ENCODE data around the gene ZCCHC17. TPM values are rescaled to one million over a fixed set of nuclear protein-coding genes. Genes with fewer than 3 reads are reported as not detected.

The ZCCHC17 gene
- total and polyA plus RNA-seq, 2 donors (not counting 3 experiments of a cell fraction or from before 2014, with no cell fraction given) = 32.0 to 41.4 TPM

- Histone ChIP-seq H4K20me1 (replicated peaks; ENCODE audit: control insufficient read depth, extremely low read depth, insufficient read depth, low read length) (no peaks in the 10 kb centered on the region), H3K27ac (ENCODE audit: insufficient read depth, low read depth, low read length) (no peak overlapping the region), H3K9me3 (replicated peaks; ENCODE audit: control insufficient read depth, insufficient read depth, low read length) (no peaks in the 10 kb centered on the region), H3K36me3 (ENCODE audit: control insufficient read depth in 2 of 2, extremely low read depth in 1 of 2, insufficient read depth in 2 of 2, low read length in 2 of 2) (no peaks in the 10 kb centered on the region), H3K79me2 (ENCODE audit: control insufficient read depth, insufficient read depth, low read length) (no peaks in the 10 kb centered on the region), H2AFZ (ENCODE audit: low read depth, low read length) (no peak overlapping the region), H3K9ac (replicated peaks; ENCODE audit: extremely low read depth, insufficient read depth, low read length) (no peak overlapping the region), H3K4me1 (ENCODE audit: control insufficient read depth, extremely low read depth, insufficient read depth, low read length) (peaks cover 5% of the 10 kb centered on the region), H3K27me3 (ENCODE audit: control insufficient read depth in 2 of 2, insufficient read depth in 2 of 2, low read length in 2 of 2) (peaks cover 9 to 26% of the 10 kb centered on the region in 2 experiments), H3K4me3 (replicated peaks in 1 of 3; ENCODE audit: insufficient read depth in 1 of 3, low read depth in 1 of 3, low read length in 3 of 3) (no peak overlapping the region), H3K4me2 (ENCODE audit: insufficient read depth, low read length) (no peak overlapping the region), H3K9me1 (replicated peaks; ENCODE audit: control insufficient read depth, extremely low read depth, insufficient read depth, low read length) (no peaks in the 10 kb centered on the region)
- no peak for DNase-seq (ENCODE audit: low read depth, low spot score)
- TF ChIP-seq MAX (IDR thresholded peaks at IDR 0.05; ENCODE audit: insufficient read depth, insufficient read length) = no peak
- TF ChIP-seq POLR2A (IDR thresholded peaks at IDR 0.05; ENCODE audit: low read depth, low read length) = no peak
- CTCF ChIA-PET = interaction anchor here (1.2 to 1.9 kb wide), 3 partner anchors 12 to 16 kb away, joined by 3 to 9 read pairs (median 4); no protein-coding TSS in a partner anchor
- dilution Hi-C loops (cut with MboI; ENCODE audit: extremely low pct_ligation_motif_present, low sequenced_read_pairs) (no loop called here), intact Hi-C loops (cut with micrococcal nuclease) (no loop called here)
- BruUV-seq (replicated peaks) = no TSS peak
- POLR2A ChIA-PET = no interaction called here
- no peak for FAIRE-seq
Measured at GRCh38 chr1:31408788-31409318, 112.0 kb downstream of the ZCCHC17 start.

- BruUV-seq (replicated peaks) = no TSS peak
- no peak overlapping the region for H3K4me2 ChIP-seq (ENCODE audit: insufficient read depth, low read length)
- no peaks in the 10 kb centered on the region for H4K20me1 ChIP-seq (replicated peaks; ENCODE audit: control insufficient read depth, extremely low read depth, insufficient read depth, low read length)
- FAIRE-seq = no peak
- H3K36me3 ChIP-seq (ENCODE audit: control insufficient read depth in 2 of 2, extremely low read depth in 1 of 2, insufficient read depth in 2 of 2, low read length in 2 of 2) = no peaks in the 10 kb centered on the region
- no peak for DNase-seq (ENCODE audit: low read depth, low spot score)
- H2AFZ ChIP-seq (ENCODE audit: low read depth, low read length) = no peak overlapping the region
- no peak overlapping the region for H3K9ac ChIP-seq (replicated peaks; ENCODE audit: extremely low read depth, insufficient read depth, low read length)
- POLR2A ChIA-PET = no interaction called here
- H3K4me3 ChIP-seq (replicated peaks in 1 of 3; ENCODE audit: insufficient read depth in 1 of 3, low read depth in 1 of 3, low read length in 3 of 3) = no peak overlapping the region
- no peak overlapping the region for H3K27ac ChIP-seq (ENCODE audit: insufficient read depth, low read depth, low read length)
- TF ChIP-seq GATA2 (IDR thresholded peaks at IDR 0.05; ENCODE audit: insufficient read depth, insufficient read length, low read depth, low read length) = no peak
- no peak for TF ChIP-seq CTCF (IDR thresholded peaks at IDR 0.05; ENCODE audit: extremely low read depth in 1 of 2, insufficient read depth in 1 of 2, low read depth in 1 of 2, low read length in 2 of 2)
- no peak for TF ChIP-seq MAX (IDR thresholded peaks at IDR 0.05; ENCODE audit: insufficient read depth, insufficient read length)
- no peak for TF ChIP-seq JUN (IDR thresholded peaks at IDR 0.05; ENCODE audit: borderline replicate concordance, insufficient read depth, insufficient read length, low read depth)
- no peak for TF ChIP-seq MYC (IDR thresholded peaks at IDR 0.05; ENCODE audit: low read depth, low read length)
- no peaks in the 10 kb centered on the region for H3K9me1 ChIP-seq (replicated peaks; ENCODE audit: control insufficient read depth, extremely low read depth, insufficient read depth, low read length)
- peaks cover 5% of the 10 kb centered on the region for H3K4me1 ChIP-seq (ENCODE audit: control insufficient read depth, extremely low read depth, insufficient read depth, low read length)
- no peaks in the 10 kb centered on the region for H3K79me2 ChIP-seq (ENCODE audit: control insufficient read depth, insufficient read depth, low read length)
- H3K27me3 ChIP-seq (ENCODE audit: control insufficient read depth in 2 of 2, insufficient read depth in 2 of 2, low read length in 2 of 2) = peaks cover 9 to 26% of the 10 kb centered on the region in 2 experiments
- H3K9me3 ChIP-seq (replicated peaks; ENCODE audit: control insufficient read depth, insufficient read depth, low read length) = no peaks in the 10 kb centered on the region
- intact Hi-C loops (cut with micrococcal nuclease) (no loop called here), dilution Hi-C loops (cut with MboI; ENCODE audit: extremely low pct_ligation_motif_present, low sequenced_read_pairs) (no loop called here)
- CTCF ChIA-PET = interaction anchor here (1.1 to 1.9 kb wide), 4 partner anchors 12 to 139 kb away, joined by 3 to 9 read pairs (median 3); no protein-coding TSS in a partner anchor
Measured at GRCh38 chr1:31409946-31410858, 113.4 kb downstream of the ZCCHC17 start.

All from endothelial cell of umbilical vein (primary cell).